GM12865 (cell line): ENCODE results near the gene IQGAP2.

Experiments
- DNase-seq: peaks from one replicate; pipeline ENCODE4 v3.0.0; 2010; ENCODE audit warnings: low read depth
- H3K4me3 ChIP-seq: 2 replicates; pipeline ENCODE4 v1.5.1; 2011; ENCODE audit warnings: mild to moderate bottlenecking, low read depth, low read length, control low read depth
- CTCF ChIP-seq: IDR thresholded peaks from 2 replicates; pipeline ENCODE4 v1.5.1; 2011; ENCODE audit warnings: low read length, control low read depth, low read depth, inconsistent platforms; ENCODE audit not compliant: insufficient read depth; ENCODE audit errors: missing control alignments

Gene IQGAP2

DNA sequence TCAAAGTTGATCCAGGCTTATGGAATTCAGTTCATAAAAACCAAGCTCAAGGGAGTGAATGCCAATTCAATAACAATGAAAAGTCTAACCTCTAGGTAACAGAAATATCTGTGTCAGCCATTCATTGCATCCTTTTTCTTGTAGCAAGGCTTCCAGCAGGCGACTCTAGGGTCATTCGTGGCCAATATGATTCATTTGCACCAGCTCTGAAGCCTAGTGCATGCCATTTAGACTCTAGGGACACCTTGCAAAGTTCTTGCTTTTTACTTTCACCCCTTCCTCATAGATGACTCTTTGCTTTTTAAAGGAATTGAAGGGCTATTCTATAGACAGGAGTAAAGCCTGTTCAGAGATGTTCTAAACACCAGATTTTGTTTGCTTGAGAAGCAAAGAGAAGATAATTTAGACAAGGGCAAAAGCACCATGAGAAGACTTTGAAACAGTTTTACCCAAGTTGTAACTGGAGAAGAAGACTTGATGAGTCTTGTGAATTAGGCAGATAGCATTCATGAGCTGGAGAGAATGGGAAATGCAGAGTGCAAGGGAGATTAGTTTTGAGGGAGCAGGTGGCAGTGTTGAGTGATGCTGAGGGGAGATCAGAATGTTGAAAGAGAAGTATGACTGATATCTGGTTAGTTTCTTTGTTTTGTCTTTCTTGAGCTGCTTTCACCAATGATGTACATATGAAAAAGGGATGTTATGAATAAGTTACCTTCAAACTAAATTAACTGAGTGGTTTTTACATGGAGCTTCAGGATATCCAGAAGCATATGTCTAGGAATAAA lies 125.7 kb downstream of the IQGAP2 start:
- no peak for TF ChIP-seq CTCF
- no peak overlapping the region for H3K4me3 ChIP-seq
- no peak for DNase-seq

DNA sequence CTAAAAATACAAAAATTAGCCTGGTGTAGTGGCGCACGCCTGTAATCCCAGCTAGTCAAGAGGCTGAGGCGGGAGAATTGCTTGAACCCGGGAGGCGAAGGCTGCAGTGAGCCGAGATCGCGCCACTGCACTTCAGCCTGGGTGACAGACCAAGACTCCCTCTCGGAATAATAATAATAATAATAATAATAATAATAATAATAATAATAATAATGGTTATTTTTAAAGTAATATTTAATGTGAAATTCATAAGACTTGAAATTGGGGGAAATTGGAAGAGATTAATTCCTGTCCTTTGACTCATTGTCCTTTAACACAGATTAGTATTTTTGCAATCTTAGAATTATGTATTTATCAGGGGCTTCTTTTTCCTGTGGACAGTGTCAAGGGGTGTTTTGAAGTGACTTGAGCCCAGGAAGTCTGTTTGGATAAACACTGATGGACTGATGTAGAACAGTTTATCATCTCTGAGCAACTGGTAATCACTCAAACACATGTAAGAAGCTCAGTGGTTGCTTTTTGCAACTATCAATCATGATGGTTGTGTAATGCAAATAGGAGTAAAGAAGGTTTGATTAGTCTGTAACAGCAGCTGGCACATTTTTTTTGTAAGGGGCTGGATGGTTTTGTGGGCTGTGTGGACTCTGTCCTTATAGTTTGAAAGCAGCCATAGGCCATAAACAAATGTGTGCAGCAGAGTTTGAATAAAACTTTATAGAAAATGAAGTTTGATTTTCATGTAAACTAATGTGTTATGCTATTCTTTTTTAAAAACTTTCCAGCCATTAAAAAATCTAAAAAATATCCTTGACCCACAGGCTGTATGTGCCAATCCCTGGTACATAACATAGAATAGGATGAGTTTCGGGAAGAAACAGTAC lies 126.6 kb downstream of the IQGAP2 start:
- DNase-seq = no peak
- TF ChIP-seq CTCF = no peak
- no peak overlapping the region for H3K4me3 ChIP-seq

- no peak for DNase-seq
- TF ChIP-seq CTCF = no peak
- H3K4me3 ChIP-seq = no peak overlapping the region
Observed at GRCh38 chr5:76532052-76532451, 129.0 kb downstream of the IQGAP2 start.

GRCh38 chr5:76532973-76533372 lies 129.9 kb downstream of the IQGAP2 start:
- no peak overlapping the region for H3K4me3 ChIP-seq
- no peak for TF ChIP-seq CTCF
- DNase-seq = no peak

- TF ChIP-seq CTCF = no peak
- no peak overlapping the region for H3K4me3 ChIP-seq
- DNase-seq = no peak
Observed at GRCh38 chr5:76535577-76535976, 132.5 kb downstream of the IQGAP2 start.

DNA sequence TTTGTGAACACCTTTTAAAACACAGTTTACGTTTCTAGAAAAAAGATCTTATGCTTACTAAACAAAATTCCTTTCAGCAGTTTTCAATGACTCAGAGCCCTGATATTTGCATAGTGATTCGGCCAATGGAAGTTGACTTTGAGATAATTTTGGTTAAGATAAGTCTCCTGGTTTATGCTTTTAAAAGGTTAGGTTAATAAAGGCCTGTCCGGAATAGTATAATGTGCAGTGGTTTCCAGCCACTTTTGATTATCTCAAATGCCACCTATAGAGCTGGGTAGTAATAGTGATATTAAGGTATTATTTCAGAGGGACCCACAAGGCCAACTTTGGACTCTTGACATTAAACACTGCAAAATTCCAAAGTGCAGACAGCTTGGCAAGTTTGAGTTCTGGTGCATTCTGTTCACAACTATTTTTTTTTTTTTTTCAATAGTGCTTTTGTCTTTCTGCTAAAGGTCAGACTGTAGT lies 134.0 kb downstream of the IQGAP2 start:
- no peak for TF ChIP-seq CTCF
- DNase-seq = no peak
- no peak overlapping the region for H3K4me3 ChIP-seq
